AG08396 (cell line): ENCODE data around the gene ODF2.
A peak's percentile ranks its signal among the peaks of the same experiment; 100 is the strongest.
"Not testable (repeated sequence)": the region's sequence is repeated elsewhere in the genome, so short reads cannot be mapped to it uniquely, and the experiment has no call there.

ENCODE experiments used
- DNase-seq: peaks from one replicate; pipeline ENCODE4 v3.0.0; 2012; ENCODE audit warnings: low spot score, mixed read lengths

ODF2 gene

GRCh38 chr9:128455849-128456612 is at the start of gene ODF2:
TSS of gene ODF2 (plus strand) at chr9:128456006. CDS start at chr9:128456092, 86 bp downstream.
- DNase-seq: peak; percentile 99

- DNase-seq: no peak
Observed at GRCh38 chr9:128406848-128407391, 48.9 kb upstream of the ODF2 start.

DNA sequence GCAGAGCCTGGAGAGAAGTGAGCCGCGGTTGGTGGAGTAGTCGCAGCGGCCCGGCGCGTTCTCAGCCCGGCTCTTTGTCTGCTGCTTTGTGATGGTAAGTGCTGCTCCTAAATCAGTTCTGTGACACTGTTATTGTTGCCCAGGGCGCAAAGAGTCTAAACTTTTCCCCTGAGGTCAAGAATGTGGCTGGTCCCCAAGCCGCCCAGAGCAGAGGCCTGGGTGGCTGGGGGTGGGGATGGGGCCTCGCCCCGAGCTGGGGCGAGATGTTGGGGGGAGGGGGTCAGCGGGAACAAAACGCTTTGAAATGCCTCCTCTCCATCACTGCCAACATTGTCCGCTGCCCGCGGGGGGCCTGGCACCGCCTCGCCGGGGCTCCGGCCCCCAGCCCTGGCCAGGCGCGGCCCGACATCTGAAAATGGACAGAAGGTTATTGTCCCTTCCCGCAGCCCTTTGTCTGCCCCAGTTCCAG is 46.8 kb upstream of the ODF2 start:
- DNase-seq: no peak

DNA sequence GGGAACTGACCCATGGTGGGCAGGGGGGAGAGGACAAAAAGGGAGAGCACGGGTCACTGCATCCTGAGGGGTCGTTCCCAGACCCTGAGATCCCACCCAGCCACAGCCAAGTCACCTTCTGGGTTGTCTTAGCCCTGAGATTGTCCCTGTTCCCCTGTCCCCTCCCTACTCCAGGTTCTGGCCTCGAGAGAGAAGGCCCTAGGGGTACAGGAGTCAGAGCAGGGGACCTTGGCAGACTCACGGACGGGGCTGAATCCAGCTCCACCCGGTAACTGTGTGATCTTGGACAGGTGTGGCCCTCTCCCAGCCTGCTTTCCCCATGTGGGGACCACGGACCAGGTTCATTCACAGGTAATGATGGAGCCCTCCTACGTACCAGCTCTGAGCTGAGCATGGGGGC is 46.4 kb upstream of the ODF2 start:
- no peak for DNase-seq

- DNase-seq: peak; percentile 62
Observed at GRCh38 chr9:128409978-128410377, 45.8 kb upstream of the ODF2 start.

DNA sequence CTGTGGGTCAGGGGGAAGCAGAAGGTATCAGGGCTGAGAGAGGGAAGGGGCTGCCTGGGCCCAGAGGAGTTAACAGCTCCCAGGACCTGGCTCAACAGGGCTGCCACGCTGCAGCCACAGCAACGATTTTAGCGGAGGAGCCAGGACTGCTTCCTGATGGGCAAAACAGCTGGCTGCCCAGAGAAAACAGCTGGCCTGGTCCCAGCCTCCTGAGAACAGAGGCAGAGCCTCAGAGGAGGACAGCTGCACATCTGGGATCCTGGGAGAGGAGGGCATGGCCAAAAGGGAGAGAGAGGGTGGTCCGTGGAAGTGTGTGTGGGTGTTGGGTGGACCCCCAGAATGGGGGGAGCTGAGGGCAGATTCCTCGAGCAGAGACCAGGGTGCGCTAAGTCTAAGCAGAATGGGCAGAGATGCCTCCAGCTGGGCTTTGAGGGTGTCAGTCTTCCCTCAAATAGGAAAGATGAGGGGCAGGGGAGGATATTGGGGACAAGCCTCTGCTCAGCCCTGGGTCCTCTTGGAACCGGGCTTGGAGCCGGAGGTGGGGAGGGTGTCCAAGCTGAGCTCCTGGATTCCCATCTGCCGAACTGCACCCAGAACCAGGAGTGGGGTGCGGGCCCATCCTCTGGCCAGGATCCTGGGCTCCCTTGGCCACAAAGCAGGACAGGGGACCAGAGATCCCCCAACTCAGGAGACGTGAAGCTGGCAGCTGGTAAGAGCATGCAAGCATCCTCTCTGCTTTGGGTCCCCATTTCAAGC is 44.3 kb upstream of the ODF2 start:
- DNase-seq: no peak

DNA sequence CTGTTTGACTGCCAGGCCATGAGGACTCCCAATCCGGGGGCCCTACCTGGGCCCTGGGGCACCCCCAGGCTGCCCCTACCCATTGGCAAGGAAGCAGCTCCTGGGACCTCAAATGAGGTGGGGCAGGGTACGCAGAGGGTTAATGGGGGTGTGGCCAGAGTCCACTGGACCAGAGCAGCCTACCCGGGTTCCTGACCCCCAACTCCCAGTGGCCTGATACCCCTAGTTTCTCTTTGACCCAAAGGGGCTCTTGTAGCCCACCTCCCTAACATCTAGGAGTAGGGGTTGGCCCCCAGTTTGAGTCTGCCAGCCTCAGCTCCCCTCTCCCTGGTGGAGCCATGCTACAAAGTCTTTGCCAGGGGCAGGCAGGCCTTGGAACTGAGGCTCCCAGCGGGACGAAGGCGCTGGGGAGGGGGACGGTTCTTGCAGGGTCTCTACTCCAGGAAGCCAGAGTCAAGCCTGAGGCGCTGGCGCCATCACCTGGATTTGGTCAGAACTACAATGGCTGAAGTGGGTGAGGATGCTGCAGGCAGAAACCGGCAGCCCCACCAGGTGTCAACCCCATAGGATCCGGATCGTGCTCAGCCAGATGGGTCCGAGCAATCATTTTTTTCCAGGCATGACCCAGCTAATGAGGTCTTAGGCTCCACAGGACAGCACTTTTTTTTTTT is 43.6 kb upstream of the ODF2 start:
- DNase-seq: peak; percentile 61

DNA sequence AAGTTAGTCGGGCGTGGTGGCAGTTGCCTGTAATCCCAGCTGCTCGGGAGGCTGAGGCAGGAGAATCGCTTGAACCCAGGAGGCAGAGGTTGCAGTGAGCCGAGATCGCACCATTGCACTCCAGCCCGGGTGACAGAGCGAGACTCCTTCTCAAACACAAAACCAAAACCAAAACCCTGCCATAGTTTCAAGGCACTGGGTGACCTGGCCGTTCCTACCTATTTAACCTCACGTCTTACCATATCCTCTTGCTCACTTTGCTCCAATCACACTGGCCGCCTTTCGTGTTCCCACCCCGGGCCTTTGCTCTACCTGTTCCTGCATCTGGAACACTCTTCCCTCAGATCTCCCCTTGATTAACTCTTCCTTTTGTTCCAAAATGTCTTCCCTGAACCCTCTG is 42.1 kb upstream of the ODF2 start:
- DNase-seq: not testable (repeated sequence)

DNA sequence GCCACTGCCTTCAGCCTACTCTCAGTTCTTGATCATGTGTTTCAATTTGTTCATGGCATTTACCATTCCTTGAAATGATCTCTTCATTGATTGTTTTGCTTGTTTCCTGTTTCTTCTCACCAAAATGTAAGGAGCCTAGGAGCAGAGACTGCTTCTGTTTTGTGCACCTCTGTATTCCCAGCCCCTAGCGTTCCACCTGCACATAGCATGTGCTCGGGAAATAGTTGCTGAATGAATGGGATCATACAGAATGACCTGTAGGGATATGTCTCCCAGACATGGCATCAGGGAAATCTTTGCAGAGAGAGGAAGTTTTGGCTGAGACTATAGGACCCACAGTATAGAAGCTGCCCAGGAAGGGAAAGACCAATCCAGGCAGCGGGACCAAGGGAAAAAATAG is 41.3 kb upstream of the ODF2 start:
- no peak for DNase-seq

DNA sequence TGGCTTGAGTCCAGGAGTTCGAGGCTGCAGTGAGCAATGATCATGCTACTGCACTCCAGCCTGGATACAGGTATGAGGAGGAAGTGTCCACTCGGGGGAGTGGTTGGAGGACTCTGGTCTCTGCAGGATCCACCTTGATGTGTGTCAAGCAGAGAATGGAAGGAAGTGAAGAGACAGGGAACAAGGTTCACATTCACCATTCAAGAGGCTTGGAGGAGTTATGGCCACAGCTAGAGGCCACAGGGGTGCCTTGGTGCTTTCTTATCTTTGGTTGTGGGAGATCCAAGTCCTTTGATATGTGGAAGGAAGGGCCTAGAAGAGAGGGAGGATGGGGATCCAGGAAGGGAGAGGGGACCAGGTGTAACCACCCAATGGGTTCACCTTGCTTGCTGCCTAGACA is 40.5 kb upstream of the ODF2 start:
- no peak for DNase-seq

- DNase-seq: no peak
Observed at GRCh38 chr9:128416014-128416413, 39.8 kb upstream of the ODF2 start.

DNA sequence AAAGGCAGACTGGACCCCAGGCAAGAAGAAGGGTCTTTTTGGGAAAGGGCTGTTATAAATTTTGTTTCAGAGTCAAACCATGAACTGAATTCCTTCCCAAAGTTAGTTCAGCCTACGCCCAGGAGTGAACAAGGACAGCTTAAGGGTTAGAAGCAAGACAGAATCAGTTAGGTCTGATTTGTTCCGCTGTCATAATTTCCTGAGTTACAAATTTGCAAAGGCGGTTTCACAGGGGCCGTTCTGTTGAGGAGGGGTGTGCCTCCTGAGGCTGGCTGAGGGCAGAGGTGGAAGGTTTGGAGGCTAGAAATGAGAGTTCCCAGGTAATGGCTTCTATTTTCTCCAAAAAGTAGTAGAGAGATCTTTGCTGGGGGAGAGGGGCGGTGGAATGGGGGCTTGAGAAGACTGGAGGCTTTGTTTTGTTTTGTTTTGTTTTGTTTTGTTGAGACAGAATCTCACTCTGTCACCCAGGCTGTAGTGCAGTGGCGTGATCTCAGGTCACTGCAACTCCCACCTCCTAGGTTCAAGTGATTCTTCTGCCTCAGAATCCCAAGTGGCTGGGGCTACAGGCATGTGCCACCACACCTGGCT is 39.3 kb upstream of the ODF2 start:
- no peak for DNase-seq

GRCh38 chr9:128419061-128419925 is 36.5 kb upstream of the ODF2 start:
- peak; percentile 55 for DNase-seq

GRCh38 chr9:128420060-128420650 is 35.7 kb upstream of the ODF2 start:
- DNase-seq: peak; percentile 92

DNA sequence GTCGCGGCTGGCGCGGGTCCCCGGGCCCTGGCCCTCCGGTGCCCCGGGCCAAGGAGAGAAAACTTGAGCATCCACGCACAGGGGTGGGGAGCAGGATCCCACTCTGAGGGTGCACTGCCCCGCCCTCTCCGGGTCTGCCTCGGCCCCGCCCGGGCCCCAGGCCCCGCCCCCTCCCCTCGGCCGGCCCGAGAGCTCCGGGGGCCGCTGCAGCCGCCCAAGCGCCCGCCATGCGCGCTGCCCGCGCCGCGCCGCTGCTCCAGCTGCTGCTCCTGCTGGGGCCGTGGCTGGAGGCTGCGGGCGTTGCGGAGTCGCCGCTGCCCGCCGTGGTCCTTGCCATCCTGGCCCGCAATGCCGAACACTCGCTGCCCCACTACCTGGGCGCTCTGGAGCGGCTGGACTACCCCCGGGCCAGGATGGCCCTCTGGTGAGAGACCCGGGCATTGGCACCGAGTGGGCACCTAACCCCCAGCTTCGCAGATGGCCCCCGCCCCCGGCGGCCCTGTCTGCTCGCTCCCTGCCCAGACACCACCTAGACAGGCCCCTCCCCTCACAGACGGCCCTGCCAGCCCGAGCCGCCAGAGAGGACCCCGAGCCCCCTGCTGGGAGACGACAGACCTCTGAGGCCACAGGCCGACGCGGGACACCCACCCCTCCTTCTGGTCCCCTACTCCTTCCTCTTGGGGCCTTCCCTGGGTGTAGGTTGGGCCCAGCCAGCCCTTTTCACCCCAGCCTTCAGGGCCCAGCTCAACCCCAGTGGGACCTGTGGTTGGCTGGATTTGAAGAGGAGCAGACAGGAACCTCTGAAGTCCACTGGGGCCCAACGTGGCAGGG is 34.9 kb upstream of the ODF2 start, which contains the start of gene CERCAM:
Gene CERCAM, plus strand, starts transcription at position 207 of the 831 bp plus-strand sequence. Its CDS starts 21 bp downstream, at position 228.
- peak; percentile 92 for DNase-seq

- DNase-seq: peak; percentile 60
Observed at GRCh38 chr9:128421482-128421996, 34.3 kb upstream of the ODF2 start.

DNA sequence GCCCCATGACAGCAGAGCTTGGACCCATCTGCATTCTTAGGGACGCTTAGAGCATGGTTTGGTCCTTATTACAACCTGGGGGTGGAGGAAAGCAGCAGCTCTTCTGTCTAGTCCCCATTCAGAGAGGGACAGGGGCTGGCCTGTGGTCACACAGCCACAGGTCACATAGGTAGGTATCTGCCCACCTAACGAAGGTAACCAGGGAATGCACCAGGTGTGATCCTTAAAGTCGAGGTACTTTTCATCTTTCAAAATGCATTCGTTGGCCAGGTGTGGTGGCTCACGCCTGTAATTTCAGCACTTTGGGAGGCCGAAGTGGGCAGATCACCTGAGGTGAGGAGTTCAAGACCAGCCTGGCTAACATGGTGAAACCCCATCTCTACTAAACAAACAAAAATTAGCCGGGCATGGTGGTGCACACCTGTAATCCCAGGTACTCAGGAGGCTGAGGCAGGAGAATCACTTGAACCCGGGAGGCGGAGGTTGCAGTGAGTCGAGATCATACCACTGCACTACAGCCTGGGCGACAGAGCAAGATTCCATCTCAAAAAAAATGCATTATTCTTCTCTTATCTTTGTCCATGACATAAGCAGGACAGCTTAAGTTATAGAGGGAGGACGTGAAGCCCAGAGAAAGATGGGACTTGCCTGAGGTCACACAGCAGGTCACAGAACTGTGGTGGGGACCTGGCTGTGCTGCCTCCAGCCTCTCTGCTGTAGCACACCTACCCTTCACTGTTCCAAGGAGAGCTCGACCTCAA is 33.6 kb upstream of the ODF2 start:
- DNase-seq: not testable (repeated sequence)

DNA sequence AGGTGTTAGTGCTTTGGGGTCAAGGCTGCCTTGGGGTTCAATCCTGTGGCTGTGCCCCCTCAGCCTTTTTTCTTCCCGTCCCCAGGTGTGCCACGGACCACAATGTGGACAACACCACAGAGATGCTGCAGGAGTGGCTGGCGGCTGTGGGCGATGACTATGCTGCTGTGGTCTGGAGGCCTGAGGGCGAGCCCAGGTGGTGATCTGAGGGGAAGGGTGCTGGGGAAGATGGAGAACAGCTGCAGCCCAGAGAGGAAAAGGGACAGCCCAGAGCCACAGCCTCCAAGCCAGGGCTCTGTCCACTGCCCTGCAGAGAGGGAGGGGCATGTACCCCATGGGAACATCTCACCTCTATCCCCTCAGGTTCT is 33.0 kb upstream of the ODF2 start:
- no peak for DNase-seq

GRCh38 chr9:128423356-128423755 is 32.5 kb upstream of the ODF2 start:
- DNase-seq: not testable (repeated sequence)
